ENCODE measurements around the gene ZNF236.
A peak's percentile ranks its signal among the peaks of the same experiment; 100 is the strongest.

Gene ZNF236

GRCh38 chr18:76915456-76915855, 93.1 kb downstream of the ZNF236 start:
- no peak overlapping the region for H3K27ac Mint-ChIP-seq
- no peak for DNase-seq
- peaks cover under 1% of the 10 kb centered on the region for H3K4me1 Mint-ChIP-seq
- peaks cover 35% of the 10 kb centered on the region for H3K36me3 Mint-ChIP-seq
- CTCF ChIA-PET: interaction anchor here (0.7 kb wide), 1 partner anchor 230 kb away, joined by 3 read pairs; no protein-coding TSS in a partner anchor
- no peaks in the 10 kb centered on the region for H3K9me3 Mint-ChIP-seq
- H3K27me3 Mint-ChIP-seq: no peaks in the 10 kb centered on the region
- no peak overlapping the region for H3K4me3 Mint-ChIP-seq

DNA sequence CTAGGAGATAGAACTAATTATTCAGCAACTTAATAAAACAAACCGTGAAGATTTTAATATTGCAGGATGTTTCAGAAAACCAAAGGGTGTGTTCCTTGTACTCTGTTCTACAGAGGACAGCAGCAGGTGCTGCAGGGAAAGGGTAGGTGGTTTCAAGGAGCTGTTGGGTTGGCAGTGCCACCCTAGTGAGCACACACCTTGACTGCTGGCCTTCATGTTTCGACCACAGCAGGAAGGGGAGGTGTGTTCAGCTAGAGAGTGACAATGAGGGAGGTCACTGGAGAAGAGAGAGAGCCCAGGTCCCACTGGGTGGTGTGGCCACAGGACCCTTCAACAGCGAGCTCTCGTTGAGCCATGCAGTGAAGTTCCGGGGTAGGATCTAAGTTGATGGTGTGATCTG, 98.6 kb downstream of the ZNF236 start:
- Mint-ChIP-seq H3K27me3 (no peaks in the 10 kb centered on the region), H3K9me3 (no peaks in the 10 kb centered on the region), H3K4me1 (peaks cover 15% of the 10 kb centered on the region), H3K36me3 (peaks cover 49% of the 10 kb centered on the region), H3K4me3 (no peak overlapping the region), H3K27ac (peak overlapping the region; percentile 0)
- no peak for DNase-seq
- CTCF ChIA-PET: interaction anchor here (1.3 to 3.7 kb wide), 5 partner anchors 11 to 134 kb away, joined by 3 to 46 read pairs (median 6); no protein-coding TSS in a partner anchor

GRCh38 chr18:76922107-76922506, 99.8 kb downstream of the ZNF236 start:
- H3K4me1 Mint-ChIP-seq: peaks cover 15% of the 10 kb centered on the region
- H3K4me3 Mint-ChIP-seq: no peak overlapping the region
- CTCF ChIA-PET: interaction anchor here (0.6 to 3.7 kb wide), 15 partner anchors 10 to 1027 kb away, joined by 3 to 46 read pairs (median 4); no protein-coding TSS in a partner anchor
- no peaks in the 10 kb centered on the region for H3K9me3 Mint-ChIP-seq
- peak; percentile 74 for DNase-seq
- H3K36me3 Mint-ChIP-seq: peaks cover 48% of the 10 kb centered on the region
- peak overlapping the region; percentile 15 for H3K27ac Mint-ChIP-seq
- H3K27me3 Mint-ChIP-seq: no peaks in the 10 kb centered on the region

DNA sequence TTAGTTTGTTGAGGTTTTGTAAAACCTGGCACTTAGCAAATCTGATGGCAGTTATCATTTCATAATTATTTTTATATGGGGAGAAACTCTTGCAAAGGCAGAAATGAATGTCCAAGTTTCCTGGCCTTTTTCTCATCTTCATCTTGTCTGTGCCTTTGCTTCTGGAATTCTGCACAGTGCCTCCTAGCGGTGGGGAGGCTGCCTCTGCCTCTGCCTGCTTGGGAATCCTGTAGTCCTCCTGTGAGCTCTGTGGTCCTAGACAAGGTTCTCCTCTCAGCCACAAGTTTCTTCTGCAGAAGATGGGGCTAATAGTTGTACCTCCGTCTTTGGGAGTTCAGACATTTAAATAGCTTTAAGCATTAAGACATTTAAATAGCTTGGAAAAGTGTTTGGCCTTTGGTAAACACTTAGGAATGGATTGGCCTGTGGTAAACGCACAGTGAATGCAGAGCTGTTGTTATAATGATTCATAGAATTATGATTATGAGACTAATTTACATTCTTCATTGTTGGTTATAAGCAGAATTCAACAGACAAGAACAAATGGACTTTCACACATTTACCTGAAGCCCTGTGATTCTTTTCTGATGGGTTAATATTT, 101.2 kb downstream of the ZNF236 start:
- H3K36me3 Mint-ChIP-seq: peaks cover 50% of the 10 kb centered on the region
- no peak overlapping the region for H3K27ac Mint-ChIP-seq
- CTCF ChIA-PET: interaction anchor here (0.7 to 3.7 kb wide), 3 partner anchors 10 to 120 kb away, joined by 3 to 46 read pairs (median 3); no protein-coding TSS in a partner anchor
- no peak for DNase-seq
- no peaks in the 10 kb centered on the region for H3K27me3 Mint-ChIP-seq
- no peak overlapping the region for H3K4me3 Mint-ChIP-seq
- peaks cover 15% of the 10 kb centered on the region for H3K4me1 Mint-ChIP-seq
- H3K9me3 Mint-ChIP-seq: no peaks in the 10 kb centered on the region

DNA sequence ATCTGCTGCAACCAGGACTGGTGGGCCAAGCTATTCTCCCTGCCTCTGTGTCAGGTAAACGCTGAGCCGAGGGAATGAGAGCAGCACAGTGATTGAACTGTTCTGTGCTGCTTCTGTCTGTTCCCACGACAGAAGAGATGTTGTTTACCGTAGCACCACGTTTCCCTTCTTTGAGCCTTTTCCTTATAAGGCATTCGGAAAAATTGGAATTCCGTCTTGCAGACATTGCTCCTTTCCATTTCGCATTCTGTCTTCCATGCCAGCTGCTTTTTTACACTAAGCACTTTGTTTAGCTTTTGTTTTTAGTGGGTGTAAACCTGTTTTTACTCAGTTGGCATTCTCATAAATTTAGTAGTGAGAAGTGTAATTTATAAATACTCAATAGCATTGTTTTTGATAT, 103.1 kb downstream of the ZNF236 start:
- Mint-ChIP-seq H3K27me3 (no peaks in the 10 kb centered on the region), H3K4me1 (peaks cover 14% of the 10 kb centered on the region)

GRCh38 chr18:76927223-76927725, 104.9 kb downstream of the ZNF236 start:
- Mint-ChIP-seq H3K27ac (no peak overlapping the region), H3K4me3 (no peak overlapping the region), H3K27me3 (no peaks in the 10 kb centered on the region), H3K4me1 (peaks cover 2% of the 10 kb centered on the region), H3K36me3 (peaks cover 40% of the 10 kb centered on the region), H3K9me3 (no peaks in the 10 kb centered on the region)
- CTCF ChIA-PET: no interaction called here
- DNase-seq: no peak

More for the DNA sequence above, 103.1 kb downstream of the ZNF236 start:
- Mint-ChIP-seq H3K36me3 (peaks cover 47% of the 10 kb centered on the region), H3K9me3 (no peaks in the 10 kb centered on the region), H3K27ac (no peak overlapping the region), H3K4me3 (no peak overlapping the region)
- no peak for DNase-seq
- CTCF ChIA-PET: interaction anchor here (1.0 to 1.4 kb wide), 3 partner anchors 58 to 726 kb away, joined by 4 to 6 read pairs (median 4); no protein-coding TSS in a partner anchor

DNA sequence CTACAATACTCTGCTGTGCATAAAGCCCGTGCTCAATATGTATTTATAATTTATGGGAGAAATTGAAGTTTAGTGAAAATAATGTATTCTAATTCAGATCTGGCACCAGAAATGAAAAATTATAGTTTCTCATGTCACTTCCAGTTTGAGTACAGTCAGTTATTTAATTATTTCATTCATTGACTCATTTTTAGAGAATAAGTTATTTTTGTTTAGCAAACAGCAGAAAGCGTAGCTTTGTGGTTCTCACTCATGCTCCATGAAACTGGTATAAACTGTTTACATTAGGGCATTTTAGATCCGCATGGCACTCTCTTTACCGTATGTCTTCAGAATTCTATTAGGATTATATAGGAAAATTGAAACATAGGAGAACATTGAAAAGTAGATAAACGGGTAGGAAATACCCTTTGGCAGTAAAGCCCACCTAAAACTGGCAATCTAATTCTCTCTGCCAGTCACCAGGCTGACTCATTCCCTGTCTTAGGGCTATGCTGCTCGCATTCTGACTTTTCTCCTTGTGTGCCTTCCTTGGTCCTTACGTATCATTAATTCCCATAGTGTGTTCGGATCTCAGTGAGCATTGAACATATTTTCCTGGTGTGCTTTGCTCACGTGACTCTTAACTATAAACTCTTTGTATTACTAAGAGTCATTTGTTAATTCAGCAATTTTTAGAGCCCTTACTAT, 106.0 kb downstream of the ZNF236 start:
- DNase-seq: no peak
- Mint-ChIP-seq H3K36me3 (peaks cover 44% of the 10 kb centered on the region), H3K4me1 (no peaks in the 10 kb centered on the region), H3K27me3 (no peaks in the 10 kb centered on the region), H3K4me3 (no peak overlapping the region), H3K9me3 (no peaks in the 10 kb centered on the region), H3K27ac (no peak overlapping the region)
- CTCF ChIA-PET: no interaction called here

- H3K4me3 Mint-ChIP-seq: no peak overlapping the region
Measured at GRCh38 chr18:76931171-76931570, 108.8 kb downstream of the ZNF236 start.

GRCh38 chr18:76932026-76932819, 109.9 kb downstream of the ZNF236 start:
- CTCF ChIA-PET: interaction anchor here (0.8 to 1.2 kb wide), 4 partner anchors 10 to 129 kb away, joined by 3 to 6 read pairs (median 4); no protein-coding TSS in a partner anchor
- H3K9me3 Mint-ChIP-seq: no peaks in the 10 kb centered on the region
- H3K27me3 Mint-ChIP-seq: no peaks in the 10 kb centered on the region
- H3K36me3 Mint-ChIP-seq: peaks cover 35% of the 10 kb centered on the region
- H3K4me1 Mint-ChIP-seq: no peaks in the 10 kb centered on the region
- no peak overlapping the region for H3K4me3 Mint-ChIP-seq
- no peak overlapping the region for H3K27ac Mint-ChIP-seq
- no peak for DNase-seq

More at GRCh38 chr18:76931171-76931570, 108.8 kb downstream of the ZNF236 start:
- no peak for DNase-seq
- H3K9me3 Mint-ChIP-seq: no peaks in the 10 kb centered on the region
- H3K4me1 Mint-ChIP-seq: no peaks in the 10 kb centered on the region
- H3K27me3 Mint-ChIP-seq: no peaks in the 10 kb centered on the region
- peaks cover 33% of the 10 kb centered on the region for H3K36me3 Mint-ChIP-seq
- no peak overlapping the region for H3K27ac Mint-ChIP-seq
- CTCF ChIA-PET: interaction anchor here (0.8 to 1.2 kb wide), 5 partner anchors 9 to 128 kb away, joined by 3 to 6 read pairs (median 3); no protein-coding TSS in a partner anchor

GRCh38 chr18:76935722-76936337, 113.5 kb downstream of the ZNF236 start:
- peak overlapping the region; percentile 34 for H3K27ac Mint-ChIP-seq
- peaks cover 23% of the 10 kb centered on the region for H3K36me3 Mint-ChIP-seq
- H3K4me1 Mint-ChIP-seq: no peaks in the 10 kb centered on the region
- CTCF ChIA-PET: interaction anchor here (1.0 to 1.1 kb wide), 2 partner anchors 47 to 49 kb away, joined by 3 to 5 read pairs; no protein-coding TSS in a partner anchor
- H3K9me3 Mint-ChIP-seq: no peaks in the 10 kb centered on the region
- H3K27me3 Mint-ChIP-seq: no peaks in the 10 kb centered on the region
- DNase-seq: no peak
- no peak overlapping the region for H3K4me3 Mint-ChIP-seq

- no peak overlapping the region for H3K4me3 Mint-ChIP-seq
- no peaks in the 10 kb centered on the region for H3K27me3 Mint-ChIP-seq
- H3K27ac Mint-ChIP-seq: no peak overlapping the region
- H3K9me3 Mint-ChIP-seq: no peaks in the 10 kb centered on the region
- H3K36me3 Mint-ChIP-seq: peaks cover 21% of the 10 kb centered on the region
- DNase-seq: no peak
- CTCF ChIA-PET: no interaction called here
- H3K4me1 Mint-ChIP-seq: no peaks in the 10 kb centered on the region
Measured at GRCh38 chr18:76936877-76937276, 114.5 kb downstream of the ZNF236 start.

DNA sequence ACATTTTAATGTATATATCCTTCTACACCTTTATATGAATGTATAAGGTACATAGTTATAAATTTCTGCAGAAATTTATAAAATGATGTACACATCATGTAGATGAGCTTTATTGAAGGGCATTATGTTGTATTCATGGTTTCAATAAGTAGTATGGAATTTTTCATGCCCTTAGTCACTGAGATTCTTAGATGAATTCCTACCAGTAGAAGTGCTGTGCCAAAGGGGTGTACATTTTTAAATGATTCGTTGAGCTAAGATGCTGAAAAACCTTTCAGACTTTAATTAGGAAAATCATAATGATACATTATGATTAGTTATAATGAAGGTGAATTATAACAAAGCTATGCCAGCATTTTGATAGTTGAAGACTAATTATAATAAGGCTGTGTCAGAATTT, 115.2 kb downstream of the ZNF236 start:
- H3K27me3 Mint-ChIP-seq: no peaks in the 10 kb centered on the region
- H3K27ac Mint-ChIP-seq: no peak overlapping the region
- no peak overlapping the region for H3K4me3 Mint-ChIP-seq
- H3K36me3 Mint-ChIP-seq: peaks cover 17% of the 10 kb centered on the region
- no peak for DNase-seq
- H3K9me3 Mint-ChIP-seq: no peaks in the 10 kb centered on the region
- CTCF ChIA-PET: no interaction called here
- no peaks in the 10 kb centered on the region for H3K4me1 Mint-ChIP-seq

DNA sequence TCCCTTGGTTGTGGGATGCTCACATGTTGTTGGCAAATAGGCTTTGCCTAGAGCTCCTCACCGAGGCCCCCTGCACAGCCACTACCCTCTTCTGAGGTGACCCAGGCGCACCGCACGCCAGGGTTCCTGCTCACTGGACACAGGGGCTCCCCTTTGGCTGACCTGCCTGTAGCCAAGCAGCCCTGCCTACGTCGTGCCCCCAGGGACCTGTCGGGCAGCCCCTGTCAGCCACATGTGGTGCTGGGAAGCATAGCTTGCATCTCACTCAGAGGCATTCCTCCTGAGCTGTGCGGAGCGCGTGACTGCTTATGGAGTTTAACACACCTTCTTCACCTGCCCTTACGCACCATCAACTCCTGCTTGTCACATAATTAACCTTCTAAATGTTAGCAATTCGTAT, 116.3 kb downstream of the ZNF236 start:
- Mint-ChIP-seq H3K4me1 (no peaks in the 10 kb centered on the region), H3K27ac (no peak overlapping the region), H3K4me3 (no peak overlapping the region), H3K9me3 (no peaks in the 10 kb centered on the region), H3K36me3 (peaks cover 18% of the 10 kb centered on the region), H3K27me3 (no peaks in the 10 kb centered on the region)
- CTCF ChIA-PET: no interaction called here
- DNase-seq: no peak

Data from activated naive CD4-positive, alpha-beta T cell treated with anti-CD3 and anti-CD28 coated beads, Interleukin-2, amount 10 ng/mL, durations not matched to agents 7 days and 5 days (primary cell).